Keratinocyte (primary cell): ENCODE data around the gene TNFRSF11A. TPM values are rescaled to one million over a fixed set of nuclear protein-coding genes. Genes with fewer than 3 reads are reported as not detected.

Experiments
- DNase-seq: peaks from one replicate; pipeline ENCODE4 v3.0.0-alpha.2; 2011; ENCODE audit warnings: low read depth, missing footprints, low spot score
- FAIRE-seq: peaks from 2 replicates; lab custom pipeline; 2011; peaks lifted over from hg19 to GRCh38; lab: Jason Lieb, UNC
- H2AFZ ChIP-seq: 2 replicates; pipeline ENCODE4 v1.6.0; 2012; ENCODE audit warnings: low read length, control low read depth, inconsistent platforms; ENCODE audit not compliant: control insufficient read depth
- H3K27ac ChIP-seq: 2 replicates; pipeline ENCODE4 v1.5.1; 2011; ENCODE audit warnings: low read length; ENCODE audit not compliant: control insufficient read depth, insufficient read depth
- H3K27me3 ChIP-seq: 3 replicates; pipeline ENCODE4 v1.6.0; 2011; ENCODE audit warnings: low read length; ENCODE audit not compliant: control insufficient read depth, insufficient read depth; ENCODE audit errors: extremely low read depth
- H3K36me3 ChIP-seq, 2 experiments: 2 replicates in 1 of 2; 3 replicates in 1 of 2; pipeline ENCODE4 v1.5.1; 2011; ENCODE audit warnings: low read length in 2 of 2, mild to moderate bottlenecking in 1 of 2; ENCODE audit not compliant: control insufficient read depth in 2 of 2, insufficient read depth in 2 of 2; ENCODE audit errors: extremely low read depth in 1 of 2
- H3K4me1 ChIP-seq: 3 replicates; pipeline ENCODE4 v1.5.1; 2011; ENCODE audit warnings: low read length; ENCODE audit not compliant: control insufficient read depth, insufficient read depth; ENCODE audit errors: extremely low read depth
- H3K4me2 ChIP-seq: 3 replicates; pipeline ENCODE4 v1.6.0; 2011; ENCODE audit warnings: low read depth, low read length; ENCODE audit not compliant: control insufficient read depth, insufficient read depth; ENCODE audit errors: extremely low read depth
- H3K4me3 ChIP-seq, 3 experiments: fragments of 200-600 bp in 1 of 3; sonication (generic) in 1 of 3; 2 replicates in 2 of 3; 3 replicates in 1 of 3; pipeline ENCODE4 v1.5.1; 2011 to 2016; ENCODE audit warnings: low read length in 3 of 3, mild to moderate bottlenecking in 3 of 3, control low read depth in 2 of 3, inconsistent platforms in 1 of 3, low read depth in 1 of 3, mixed read lengths in 1 of 3, mixed run types in 1 of 3, moderate library complexity in 1 of 3; ENCODE audit not compliant: control insufficient read depth in 2 of 3, insufficient read depth in 2 of 3; ENCODE audit errors: extremely low read depth in 1 of 3
- H3K79me2 ChIP-seq: 2 replicates; pipeline ENCODE4 v1.6.0; 2012; ENCODE audit warnings: low read length; ENCODE audit not compliant: control insufficient read depth, insufficient read depth
- H3K9ac ChIP-seq: 3 replicates; pipeline ENCODE4 v1.6.0; 2011; ENCODE audit warnings: low read length; ENCODE audit not compliant: control insufficient read depth, insufficient read depth; ENCODE audit errors: extremely low read depth
- H3K9me1 ChIP-seq: 3 replicates; pipeline ENCODE4 v1.6.0; 2011; ENCODE audit warnings: low read length; ENCODE audit not compliant: control insufficient read depth, insufficient read depth; ENCODE audit errors: extremely low read depth
- H3K9me3 ChIP-seq: 2 replicates; pipeline ENCODE4 v1.5.1; 2012; ENCODE audit warnings: low read depth, low read length; ENCODE audit not compliant: control insufficient read depth
- H4K20me1 ChIP-seq: 3 replicates; pipeline ENCODE4 v1.6.0; 2011; ENCODE audit warnings: low read length; ENCODE audit not compliant: control insufficient read depth, insufficient read depth; ENCODE audit errors: extremely low read depth
- EZH2 ChIP-seq: IDR thresholded peaks from one replicate; pipeline ENCODE4 v1.6.1; 2012; ENCODE audit warnings: inconsistent platforms, mild to moderate bottlenecking, low read length, moderate library complexity
- dilution Hi-C: fragments of 300-500 bp; cut with MboI; formaldehyde crosslinking; loops from one replicate; pipeline ENCODE4 v1.7.0; 2020; ENCODE audit warnings: low sequenced_read_pairs; ENCODE audit not compliant: extremely low pct_ligation_motif_present
- polyA plus RNA-seq, 5 experiments: library from polyadenylated mRNA; depleted of rRNA in 3 of 5; stranded (reverse) in 3 of 5; stranded (forward) in 1 of 5; unstranded in 1 of 5; fragments of >200 nt; gene quantifications; 1 replicate in 1 of 5; 2 replicates in 3 of 5; 3 replicates in 1 of 5; pipeline versions ENCODE4 v1.2.1 to v1.2.3, GENCODE V29; 2011 to 2012; ENCODE audit warnings: missing spikeins in 2 of 5, low read depth in 1 of 5, low replicate concordance in 1 of 5
- TF ChIP-seq, protein P1 (sequence below), 3 experiments: IDR thresholded peaks in 1 of 3; conservative IDR thresholded peaks in 1 of 3; optimal IDR thresholded peaks in 1 of 3; 2 replicates in 2 of 3; 3 replicates in 1 of 3; pipeline versions ENCODE3 to v1.5.1; 2011; ENCODE audit warnings: low read length in 3 of 3, mild to moderate bottlenecking in 3 of 3, moderate library complexity in 2 of 3, control low read depth in 1 of 3, inconsistent platforms in 1 of 3; ENCODE audit not compliant: insufficient read depth in 2 of 3; ENCODE audit errors: extremely low read depth in 1 of 3

The TNFRSF11A gene
- polyA plus RNA-seq, 1 donor (not counting 4 experiments of a cell fraction or from before 2014, with no cell fraction given) = 0.51 TPM

DNA sequence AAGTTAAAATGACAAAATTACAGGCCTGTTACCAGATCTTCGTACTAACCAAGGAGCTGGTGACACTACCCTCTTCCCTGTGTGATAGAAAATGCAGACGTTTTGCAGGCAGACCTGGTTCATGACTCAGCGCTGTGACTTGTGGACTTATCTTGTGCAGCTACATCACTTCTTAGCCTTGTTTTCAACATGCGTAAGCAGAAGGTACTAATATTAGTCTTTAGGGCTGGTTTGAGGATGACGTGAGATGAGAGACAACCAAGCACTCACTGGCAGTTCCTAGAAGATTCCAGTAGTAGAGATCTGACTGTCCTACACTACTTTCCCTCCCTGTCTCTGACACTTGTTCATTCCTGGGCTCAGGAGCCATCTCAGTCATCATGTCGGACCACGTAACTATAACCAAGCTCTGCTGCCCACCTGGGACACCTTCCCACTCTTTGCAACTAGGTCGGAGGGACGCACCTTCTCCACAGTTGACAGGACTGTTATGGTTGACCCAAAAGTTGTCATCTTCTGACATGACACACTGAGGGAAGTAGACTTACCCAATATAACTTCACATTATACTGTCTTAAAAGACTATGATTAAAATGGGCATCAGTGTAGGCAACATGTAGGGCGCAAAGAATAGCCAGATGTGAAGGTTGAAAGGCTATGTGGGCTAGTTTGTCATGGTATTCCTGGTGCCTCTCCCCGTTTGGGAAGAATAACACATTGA, 64.8 kb downstream of the TNFRSF11A start:
- H3K27ac ChIP-seq = no peak overlapping the region
- no peaks in the 10 kb centered on the region for H4K20me1 ChIP-seq
- dilution Hi-C loops = no loop called here
- no peaks in the 10 kb centered on the region for H3K27me3 ChIP-seq
- no peak overlapping the region for H3K4me3 ChIP-seq
- H3K9ac ChIP-seq = no peak overlapping the region
- DNase-seq (no peak), FAIRE-seq (no peak)
- no peaks in the 10 kb centered on the region for H3K9me1 ChIP-seq
- H3K4me2 ChIP-seq = no peak overlapping the region
- H2AFZ ChIP-seq = no peak overlapping the region
- no peaks in the 10 kb centered on the region for H3K79me2 ChIP-seq
- H3K9me3 ChIP-seq = no peaks in the 10 kb centered on the region
- TF ChIP-seq, protein P1, sequence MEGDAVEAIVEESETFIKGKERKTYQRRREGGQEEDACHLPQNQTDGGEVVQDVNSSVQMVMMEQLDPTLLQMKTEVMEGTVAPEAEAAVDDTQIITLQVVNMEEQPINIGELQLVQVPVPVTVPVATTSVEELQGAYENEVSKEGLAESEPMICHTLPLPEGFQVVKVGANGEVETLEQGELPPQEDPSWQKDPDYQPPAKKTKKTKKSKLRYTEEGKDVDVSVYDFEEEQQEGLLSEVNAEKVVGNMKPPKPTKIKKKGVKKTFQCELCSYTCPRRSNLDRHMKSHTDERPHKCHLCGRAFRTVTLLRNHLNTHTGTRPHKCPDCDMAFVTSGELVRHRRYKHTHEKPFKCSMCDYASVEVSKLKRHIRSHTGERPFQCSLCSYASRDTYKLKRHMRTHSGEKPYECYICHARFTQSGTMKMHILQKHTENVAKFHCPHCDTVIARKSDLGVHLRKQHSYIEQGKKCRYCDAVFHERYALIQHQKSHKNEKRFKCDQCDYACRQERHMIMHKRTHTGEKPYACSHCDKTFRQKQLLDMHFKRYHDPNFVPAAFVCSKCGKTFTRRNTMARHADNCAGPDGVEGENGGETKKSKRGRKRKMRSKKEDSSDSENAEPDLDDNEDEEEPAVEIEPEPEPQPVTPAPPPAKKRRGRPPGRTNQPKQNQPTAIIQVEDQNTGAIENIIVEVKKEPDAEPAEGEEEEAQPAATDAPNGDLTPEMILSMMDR (optimal IDR thresholded peaks at IDR 0.05 in 1 of 3, IDR thresholded peaks at IDR 0.05 in 1 of 3, conservative IDR thresholded peaks at IDR 0.05 in 1 of 3; ENCODE audit: extremely low read depth in 1 of 3, insufficient read depth in 2 of 3, low read length in 3 of 3) = no peak
- TF ChIP-seq EZH2 = no peak
- H3K36me3 ChIP-seq = no peaks in the 10 kb centered on the region
- H3K4me1 ChIP-seq = peaks cover 4% of the 10 kb centered on the region

DNA sequence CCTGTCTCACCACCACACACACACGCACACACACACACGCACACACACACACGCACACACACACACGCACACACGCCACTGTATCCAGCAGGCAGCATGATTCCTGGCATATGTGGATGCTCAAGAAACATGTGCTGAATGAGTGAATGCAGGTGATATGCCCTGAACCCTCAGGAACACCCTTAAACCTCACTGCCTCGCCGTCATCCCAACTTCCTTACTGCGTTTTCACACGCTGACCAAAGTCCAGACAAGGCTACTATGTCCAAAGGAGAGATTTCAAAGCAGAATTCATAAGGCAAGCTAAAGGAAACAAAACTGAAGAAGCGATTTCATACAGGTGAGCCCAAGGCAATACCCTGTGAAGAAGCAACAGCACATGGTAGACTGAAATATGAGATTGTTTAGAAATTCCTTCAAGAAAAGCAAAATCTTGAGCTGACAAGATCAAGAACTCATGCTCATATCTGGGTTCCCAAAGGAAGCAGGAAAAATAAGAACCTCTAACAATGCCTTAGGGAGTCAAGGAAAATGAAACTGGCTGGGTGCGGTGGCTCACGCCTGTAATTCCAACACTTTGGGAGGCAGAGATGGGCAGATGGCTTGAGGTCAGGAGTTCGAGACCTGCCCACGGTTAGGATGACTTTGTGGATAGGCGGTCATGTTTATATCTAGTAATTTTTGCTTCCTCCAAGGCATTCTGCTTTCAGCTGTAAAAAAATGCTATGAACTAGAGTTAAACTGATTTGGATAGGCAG, 69.1 kb downstream of the TNFRSF11A start:
- Histone ChIP-seq H3K4me3 (no peak overlapping the region), H2AFZ (no peak overlapping the region), H3K9ac (no peak overlapping the region), H3K36me3 (no peaks in the 10 kb centered on the region), H3K4me2 (no peak overlapping the region), H4K20me1 (no peaks in the 10 kb centered on the region), H3K9me3 (no peaks in the 10 kb centered on the region), H3K27me3 (no peaks in the 10 kb centered on the region), H3K9me1 (no peaks in the 10 kb centered on the region), H3K4me1 (no peaks in the 10 kb centered on the region), H3K27ac (no peak overlapping the region), H3K79me2 (no peaks in the 10 kb centered on the region)
- no peak for TF ChIP-seq EZH2
- TF ChIP-seq, protein P1 (optimal IDR thresholded peaks at IDR 0.05 in 1 of 3, IDR thresholded peaks at IDR 0.05 in 1 of 3, conservative IDR thresholded peaks at IDR 0.05 in 1 of 3; ENCODE audit: extremely low read depth in 1 of 3, insufficient read depth in 2 of 3, low read length in 3 of 3) = no peak
- DNase-seq (no peak), FAIRE-seq (no peak)
- dilution Hi-C loops = no loop called here
